Mammary epithelial cell (primary cell): Measurements from ENCODE around the gene SHROOM1.

Source experiments
- CTCF ChIP-seq, 2 donors: IDR thresholded peaks in 1 of 2; conservative IDR thresholded peaks in 1 of 2; 2 replicates each; pipeline ENCODE4 v1.5.1; 2011 to 2012; ENCODE audit warnings: inconsistent platforms in 2 of 2, low read length in 2 of 2, mild to moderate bottlenecking in 2 of 2, control low read depth in 1 of 2, low read depth in 1 of 2; ENCODE audit not compliant: insufficient read depth in 1 of 2; ENCODE audit errors: extremely low read depth in 1 of 2
- EZH2 ChIP-seq: IDR thresholded peaks from 2 replicates; pipeline ENCODE4 v1.6.1; 2012; ENCODE audit warnings: low read length, inconsistent platforms, borderline replicate concordance

- TF ChIP-seq CTCF (conservative IDR thresholded peaks at IDR 0.05 in 1 of 2, IDR thresholded peaks at IDR 0.05 in 1 of 2; ENCODE audit: extremely low read depth in 1 of 2, insufficient read depth in 1 of 2, low read depth in 1 of 2, low read length in 2 of 2) (no peak), EZH2 (no peak)
Observed at GRCh38 chr5:132853323-132853722, 22.9 kb upstream of the SHROOM1 start.
